GM12891 (cell line): ENCODE data around the gene TLX2.
A peak's percentile ranks its signal among the peaks of the same experiment; 100 is the strongest.
"Not testable (repeated sequence)": the region's sequence is repeated elsewhere in the genome, so short reads cannot be mapped to it uniquely, and the experiment has no call there.

Source experiments
- DNase-seq: peaks from one replicate; pipeline ENCODE4 v3.0.0; 2011; ENCODE audit warnings: low spot score; ENCODE audit not compliant: insufficient read length
- FAIRE-seq: peaks from 2 replicates; lab custom pipeline; 2011; peaks lifted over from hg19 to GRCh38; lab: Jason Lieb, UNC
- PAX5 ChIP-seq: IDR thresholded peaks from 2 replicates; pipeline ENCODE4 v1.6.1; 2011; ENCODE audit warnings: low read length, moderate library complexity, mild to moderate bottlenecking; ENCODE audit not compliant: insufficient read depth, severe bottlenecking
- POLR2A ChIP-seq: IDR thresholded peaks from 2 replicates; pipeline ENCODE4 v1.6.1; 2011; ENCODE audit warnings: low read depth, low read length, control low read depth
- POLR2AphosphoS5 ChIP-seq: IDR thresholded peaks from 2 replicates; pipeline ENCODE4 v1.6.1; 2011; ENCODE audit warnings: low read depth, low read length, control low read depth
- POU2F2 ChIP-seq: IDR thresholded peaks from 2 replicates; pipeline ENCODE4 v1.6.1; 2011; ENCODE audit warnings: low read depth, mild to moderate bottlenecking, control low read depth, low read length, moderate library complexity
- SPI1 ChIP-seq: IDR thresholded peaks from 2 replicates; pipeline ENCODE4 v1.6.1; 2011; ENCODE audit warnings: low read depth, low read length, control low read depth
- TAF1 ChIP-seq: IDR thresholded peaks from 2 replicates; pipeline ENCODE4 v1.6.1; 2011; ENCODE audit warnings: low read depth, low read length, control low read depth

TLX2 gene

DNA sequence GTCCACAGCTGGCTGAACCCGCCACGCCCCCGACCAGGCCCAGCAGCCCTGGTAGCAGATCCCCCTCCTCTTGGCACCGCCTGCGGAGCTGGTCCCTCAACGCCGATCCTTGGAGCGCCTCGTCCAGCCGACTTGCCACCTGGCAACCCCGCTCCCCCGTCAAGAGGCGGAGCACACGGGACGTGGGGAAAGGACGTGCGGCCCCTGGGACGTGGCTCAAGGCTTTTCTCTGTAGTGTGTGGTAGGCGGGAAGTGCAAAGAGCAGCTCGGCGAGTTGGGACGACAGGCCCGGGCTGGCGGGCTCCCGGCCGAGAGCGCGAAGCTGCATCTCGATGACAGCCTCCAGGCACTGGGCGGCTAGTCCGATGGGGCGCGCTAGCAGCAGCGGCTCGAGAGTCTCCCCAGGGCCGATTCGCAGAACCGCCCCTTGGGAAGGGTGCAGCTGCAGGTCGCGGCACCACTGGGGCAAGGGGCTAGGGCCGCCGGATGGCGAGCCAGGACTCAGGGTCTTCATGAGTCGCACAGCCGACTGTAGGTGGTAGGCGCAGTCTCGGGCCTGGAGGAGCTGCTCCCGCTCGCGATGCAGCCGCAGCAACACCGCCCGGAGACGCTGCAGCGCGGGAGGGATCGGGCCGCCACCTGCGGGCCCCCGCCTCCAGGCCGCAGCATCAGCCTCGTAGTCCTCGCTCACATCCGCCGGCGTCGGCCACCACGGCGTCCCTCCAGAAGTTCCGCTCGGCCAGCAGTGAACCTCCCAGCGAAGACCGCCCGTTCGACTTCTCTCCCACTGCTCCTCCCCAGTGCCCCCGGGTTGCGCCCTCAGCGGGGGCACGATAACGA, 32.1 kb upstream of the TLX2 start:
- DNase-seq, result no peak
- TF ChIP-seq SPI1 (no peak), TAF1 (no peak), POLR2A (no peak), PAX5 (no peak), POU2F2 (no peak), POLR2AphosphoS5 (no peak)
- no peak for FAIRE-seq

DNA sequence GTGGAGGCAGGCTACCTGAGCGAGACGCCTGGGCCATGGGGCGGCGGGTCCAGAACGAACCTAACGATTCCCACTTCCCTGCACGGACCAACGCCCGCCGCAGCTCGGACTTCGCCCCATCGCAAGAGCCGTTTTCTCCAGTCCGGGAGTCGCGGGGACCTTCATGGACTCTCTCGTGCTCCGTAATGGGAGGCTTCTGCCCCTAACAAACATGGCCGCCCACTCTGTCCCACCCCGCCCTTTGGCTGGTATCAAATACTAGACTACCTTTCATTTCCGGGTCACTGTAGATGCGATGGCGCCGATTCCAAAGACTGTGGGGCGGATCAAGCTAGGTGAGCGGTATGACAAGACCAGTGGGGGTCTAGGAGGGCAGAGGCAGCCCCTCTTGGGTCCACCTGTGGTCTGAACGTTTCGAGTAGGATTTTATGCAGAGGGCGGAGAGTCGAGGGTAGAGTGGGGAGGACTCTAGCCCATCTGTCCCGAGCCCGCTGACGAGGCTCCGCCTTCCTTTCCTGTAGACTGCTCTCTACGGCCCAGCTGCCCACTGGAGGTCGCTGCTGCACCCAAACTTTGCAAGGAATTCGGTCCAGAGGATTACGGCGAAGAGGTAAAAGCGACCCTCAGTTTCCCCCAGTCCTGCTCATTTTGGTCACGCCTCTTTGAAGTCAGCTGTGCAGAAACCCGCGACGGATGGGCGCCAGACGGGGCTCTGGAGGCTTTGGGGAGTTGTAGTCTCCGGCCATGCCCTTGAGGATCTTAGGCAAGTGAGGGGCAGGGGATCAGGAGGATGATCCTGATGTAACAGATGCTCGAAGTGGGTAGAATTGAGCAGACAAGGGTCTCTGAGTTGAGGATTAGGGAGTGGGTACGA, 31.2 kb upstream of the TLX2 start, which contains the start of the genes CCDC142 and TTC31:
CCDC142 (minus strand) TSS at position 198 of the 874 bp plus-strand sequence; CDS start at position 37, 161 bp downstream.
TTC31 (plus strand) TSS at position 281 of the 874 bp plus-strand sequence; CDS start at position 296, 15 bp downstream.
- TF ChIP-seq POLR2A (peak; percentile 70), PAX5 (no peak), POU2F2 (peak; percentile 66; the same call in 1 of the 2 replicates), SPI1 (peak; percentile 29; the same call in 1 of the 2 replicates), TAF1 (peak; percentile 93), POLR2AphosphoS5 (peak; percentile 64)
- DNase-seq (peak; percentile 88), FAIRE-seq (peak; percentile 97)

DNA sequence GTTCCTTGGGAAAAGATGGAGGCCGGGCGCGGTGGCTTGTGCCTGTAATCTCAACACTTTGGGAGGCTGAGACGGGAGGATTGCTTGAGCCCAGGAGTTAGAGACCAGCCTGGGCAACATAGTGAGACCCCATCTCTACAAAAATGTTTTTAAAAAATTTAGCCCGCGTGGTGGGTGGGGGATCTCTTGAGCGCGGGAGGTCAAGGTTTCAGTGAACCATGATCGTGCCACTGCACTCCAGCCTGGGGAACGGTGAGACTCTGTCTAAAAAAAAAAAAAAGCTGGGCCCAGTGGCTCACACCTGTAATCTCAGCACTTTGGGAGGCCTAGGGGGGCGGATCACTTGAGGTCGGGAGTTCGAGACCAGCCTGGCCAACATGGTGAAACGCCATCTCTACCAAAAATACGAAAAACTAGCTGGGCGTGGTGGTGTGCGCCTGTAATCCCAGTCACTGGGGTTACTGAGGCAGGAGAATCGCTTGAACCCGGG, 30.5 kb upstream of the TLX2 start:
- not testable (repeated sequence) for DNase-seq, FAIRE-seq

DNA sequence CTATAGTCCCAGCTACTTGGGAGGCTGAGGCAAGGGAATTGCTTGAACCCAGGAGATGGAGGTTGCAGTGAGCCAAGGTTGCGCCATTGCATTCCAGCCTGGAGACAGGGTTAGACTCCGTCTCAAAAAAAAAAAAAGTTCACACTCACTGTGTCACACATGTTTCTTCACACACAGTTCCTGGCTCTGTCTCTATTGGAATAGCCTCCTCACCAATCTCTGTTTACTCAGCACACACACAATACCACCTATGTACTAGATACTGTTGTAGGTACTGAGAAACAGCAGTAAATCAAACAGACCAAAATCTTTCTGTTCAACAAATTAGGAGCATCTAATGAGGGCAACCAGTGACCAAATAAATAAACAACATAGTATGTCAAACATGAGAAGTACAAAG, 28.1 kb upstream of the TLX2 start:
- DNase-seq (no peak), FAIRE-seq (no peak)
- TF ChIP-seq TAF1, result no peak
- TF ChIP-seq POU2F2, result no peak
- no peak for TF ChIP-seq SPI1
- TF ChIP-seq POLR2A, result no peak
- TF ChIP-seq PAX5, result no peak
- TF ChIP-seq POLR2AphosphoS5, result no peak

DNA sequence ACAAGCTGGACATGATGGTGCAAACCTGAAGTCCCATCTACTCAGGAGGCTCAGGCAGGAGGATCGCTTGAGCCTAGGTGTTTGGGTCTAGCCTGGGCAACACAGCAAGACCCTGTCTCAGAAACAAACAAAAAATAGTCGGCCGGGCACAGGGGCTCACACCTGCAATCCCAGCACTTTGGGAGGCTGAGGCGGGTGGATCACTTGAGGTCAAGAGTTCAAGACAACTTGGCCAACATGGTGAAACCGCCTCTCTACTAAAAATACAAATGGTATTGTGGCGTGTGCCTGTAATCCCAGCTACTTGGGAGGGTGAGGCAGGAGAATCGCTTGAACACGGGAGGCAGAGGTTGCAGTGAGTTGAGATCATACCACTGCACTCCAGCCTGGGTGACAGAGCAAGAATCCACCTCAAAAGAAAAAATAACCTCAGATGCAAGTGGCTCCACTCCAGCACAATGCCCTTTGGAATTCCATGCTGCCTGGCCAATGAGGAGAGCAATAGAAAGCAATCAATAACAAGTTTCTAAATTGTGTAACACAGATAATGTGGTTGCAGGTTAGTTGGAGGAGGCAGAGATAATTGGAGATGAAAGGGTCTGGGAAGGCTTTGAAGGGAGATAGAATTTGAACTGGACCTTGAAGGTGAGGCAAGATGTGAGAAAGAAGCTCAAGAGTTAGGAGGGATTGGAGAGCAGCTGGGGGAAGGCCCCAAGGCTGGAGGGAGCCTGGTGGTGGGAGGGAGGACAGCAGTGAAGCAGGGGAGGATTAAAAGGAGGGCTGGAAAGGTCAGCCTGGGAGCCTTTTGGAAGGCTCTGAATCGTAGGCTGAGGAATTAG, 25.4 kb upstream of the TLX2 start:
- TF ChIP-seq POU2F2, result no peak
- TF ChIP-seq SPI1, result no peak
- TF ChIP-seq PAX5, result no peak
- TF ChIP-seq POLR2AphosphoS5, result no peak
- no peak for TF ChIP-seq POLR2A
- no peak for TF ChIP-seq TAF1
- no peak for FAIRE-seq
- no peak for DNase-seq

DNA sequence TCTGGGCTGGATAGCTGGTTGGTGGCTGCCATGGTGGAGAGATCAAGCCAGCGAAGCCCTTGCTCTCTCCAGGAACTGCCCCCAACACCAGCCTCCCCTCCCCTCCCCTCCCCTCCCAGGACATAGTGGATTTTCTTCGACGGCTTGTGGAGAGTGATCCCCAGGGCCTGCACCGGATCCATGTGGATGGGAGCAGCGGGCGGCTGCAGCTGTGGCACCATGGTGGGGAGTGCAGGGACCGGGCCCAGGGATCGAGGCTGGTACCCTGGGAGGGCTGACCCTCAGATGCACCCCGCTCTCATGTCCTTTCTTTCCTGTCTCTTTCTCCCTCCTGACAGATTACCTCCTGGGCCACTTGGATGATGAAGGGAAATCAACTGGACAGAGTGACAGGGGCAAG, 24.3 kb upstream of the TLX2 start:
- TF ChIP-seq PAX5, result no peak
- no peak for TF ChIP-seq SPI1
- no peak for TF ChIP-seq TAF1
- no peak for TF ChIP-seq POLR2AphosphoS5
- no peak for TF ChIP-seq POU2F2
- TF ChIP-seq POLR2A, result no peak
- no peak for DNase-seq
- no peak for FAIRE-seq

DNA sequence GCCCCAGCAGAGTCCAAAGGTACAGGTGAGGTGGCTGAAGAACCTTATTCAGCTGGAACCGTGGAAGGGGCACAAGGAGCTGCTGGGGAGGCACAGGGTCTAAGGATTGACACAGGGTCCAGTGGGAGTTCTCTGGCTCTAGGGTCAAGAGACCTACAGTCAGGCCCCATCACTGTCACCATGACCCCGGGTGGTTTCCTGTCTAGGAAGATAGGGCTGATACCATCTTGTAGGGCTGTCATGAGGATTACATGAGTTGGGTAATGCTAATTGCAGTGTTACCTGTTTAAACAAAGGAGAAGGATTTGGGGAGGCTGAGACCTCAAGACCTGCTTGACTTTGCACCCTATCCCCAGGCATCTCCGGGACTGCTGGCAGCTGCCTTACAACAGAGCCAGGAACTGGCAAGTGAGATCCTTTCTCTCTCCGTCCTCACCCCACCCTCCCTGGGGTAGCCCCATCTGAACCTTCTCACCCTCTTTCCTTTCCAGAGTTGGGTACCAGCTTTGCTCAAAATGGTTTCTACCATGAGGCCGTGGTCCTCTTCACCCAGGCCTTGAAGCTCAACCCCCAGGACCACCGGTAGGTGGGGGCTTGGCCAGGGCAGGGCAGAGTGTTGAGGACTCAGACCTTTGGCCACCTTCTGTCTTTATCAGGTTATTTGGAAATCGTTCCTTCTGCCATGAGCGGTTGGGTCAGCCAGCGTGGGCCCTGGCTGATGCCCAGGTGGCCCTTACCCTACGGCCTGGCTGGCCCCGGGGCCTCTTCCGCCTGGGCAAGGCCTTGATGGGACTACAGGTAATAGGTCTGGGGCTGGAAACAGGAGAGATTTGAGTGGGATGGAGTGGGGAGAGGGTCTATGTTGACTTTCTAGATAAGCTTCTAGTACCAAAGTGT, 22.4 kb upstream of the TLX2 start:
- TF ChIP-seq POU2F2 (no peak), POLR2AphosphoS5 (no peak), SPI1 (no peak), POLR2A (no peak), PAX5 (no peak)
- DNase-seq (no peak), FAIRE-seq (no peak)

DNA sequence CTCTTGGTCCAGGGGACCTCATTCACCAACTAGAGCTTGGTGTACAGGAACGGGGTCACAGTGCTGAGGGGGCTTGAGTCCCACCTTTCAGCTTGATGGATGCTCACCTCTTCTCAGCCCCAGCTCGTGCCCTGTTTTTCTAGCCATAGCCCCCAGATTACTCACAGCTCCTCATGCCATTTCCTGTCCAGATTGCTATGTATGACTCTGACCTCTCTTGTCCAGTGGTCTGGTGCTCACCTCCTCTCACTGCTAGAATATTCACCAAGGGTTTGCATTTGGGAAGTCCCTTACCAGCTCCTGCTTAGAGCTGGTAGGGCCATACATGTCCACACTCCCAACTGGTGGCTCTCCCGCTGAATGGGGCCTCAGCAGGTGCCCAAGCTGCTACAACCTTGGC, 20.7 kb upstream of the TLX2 start:
- DNase-seq (no peak), FAIRE-seq (no peak)
- no peak for TF ChIP-seq POLR2AphosphoS5
- no peak for TF ChIP-seq POLR2A
- TF ChIP-seq POU2F2, result no peak
- no peak for TF ChIP-seq PAX5
- no peak for TF ChIP-seq TAF1
- TF ChIP-seq SPI1, result no peak

DNA sequence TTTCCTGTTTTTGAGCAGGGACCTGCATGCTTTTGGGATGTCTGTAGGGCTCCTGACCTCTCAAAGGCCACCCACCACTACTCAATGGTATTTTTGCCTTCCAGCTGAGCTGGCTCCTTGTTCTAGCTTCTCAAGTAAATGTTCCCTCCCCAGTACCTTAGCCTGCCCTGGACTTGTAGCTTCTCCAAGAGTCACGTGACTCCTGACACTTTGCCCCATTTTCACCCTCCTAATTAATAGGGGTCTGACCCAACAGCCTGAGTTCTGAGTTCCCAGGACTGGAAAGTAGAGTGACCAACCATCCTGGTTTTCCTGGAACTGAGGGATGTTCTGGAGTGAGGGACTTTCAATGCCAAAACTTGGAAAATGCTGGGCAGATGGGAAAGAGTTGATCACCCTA, 18.8 kb upstream of the TLX2 start:
- no peak for TF ChIP-seq POLR2AphosphoS5
- TF ChIP-seq SPI1, result no peak
- TF ChIP-seq PAX5, result no peak
- TF ChIP-seq POU2F2, result no peak
- no peak for TF ChIP-seq TAF1
- TF ChIP-seq POLR2A, result no peak
- FAIRE-seq (no peak), DNase-seq (no peak)
